GM18907 (cell line): ENCODE results near the gene TMEM121B.
"Not testable (repeated sequence)": the region's sequence is repeated elsewhere in the genome, so short reads cannot be mapped to it uniquely, and the experiment has no call there.

Experiments
- ATAC-seq: cut with Tn5 transposase; IDR thresholded peaks from one replicate; pipeline ENCODE4 v1.9.1; 2021; ENCODE audit warnings: mild to moderate bottlenecking, moderate library complexity; ENCODE audit not compliant: unreplicated experiment

Gene TMEM121B

GRCh38 chr22:17121233-17122195 is at the start of gene TMEM121B:
TMEM121B (minus strand) TSS chr22:17121360; CDS start chr22:17121127, 233 bp downstream.
- no peak for ATAC-seq

- no peak for ATAC-seq
Measured at GRCh38 chr22:17167486-17167885, 46.3 kb upstream of the TMEM121B start.

- ATAC-seq = no peak
Measured at GRCh38 chr22:17164392-17165024, 43.3 kb upstream of the TMEM121B start.

GRCh38 chr22:17162731-17163130 is 41.6 kb upstream of the TMEM121B start:
- no peak for ATAC-seq

- no peak for ATAC-seq
Measured at GRCh38 chr22:17161991-17162390, 40.8 kb upstream of the TMEM121B start.

GRCh38 chr22:17159504-17159951 is 38.4 kb upstream of the TMEM121B start:
- peak; percentile 27 for ATAC-seq

GRCh38 chr22:17158568-17159503 is 37.7 kb upstream of the TMEM121B start, which contains the start of gene HDHD5:
HDHD5 (minus strand) TSS chr22:17159277; CDS start chr22:17159251, 26 bp downstream.
- ATAC-seq = peak; percentile 70

GRCh38 chr22:17158176-17158567 is 37.0 kb upstream of the TMEM121B start:
- ATAC-seq = no peak

GRCh38 chr22:17157714-17158113 is 36.6 kb upstream of the TMEM121B start:
- no peak for ATAC-seq

- no peak for ATAC-seq
Measured at GRCh38 chr22:17155941-17156340, 34.8 kb upstream of the TMEM121B start.

- no peak for ATAC-seq
Measured at GRCh38 chr22:17152971-17153370, 31.8 kb upstream of the TMEM121B start.

- ATAC-seq = no peak
Measured at GRCh38 chr22:17152340-17152739, 31.2 kb upstream of the TMEM121B start.

- ATAC-seq = no peak
Measured at GRCh38 chr22:17149076-17149815, 28.1 kb upstream of the TMEM121B start.

GRCh38 chr22:17147458-17147857 is 26.3 kb upstream of the TMEM121B start:
- not testable (repeated sequence) for ATAC-seq

- ATAC-seq = no peak
Measured at GRCh38 chr22:17145021-17145680, 24.0 kb upstream of the TMEM121B start.

GRCh38 chr22:17143826-17144225 is 22.7 kb upstream of the TMEM121B start:
- no peak for ATAC-seq

- ATAC-seq = no peak
Measured at GRCh38 chr22:17143101-17143500, 21.9 kb upstream of the TMEM121B start.

- ATAC-seq = no peak
Measured at GRCh38 chr22:17140826-17141766, 19.9 kb upstream of the TMEM121B start.
